ENCODE measurements around the gene CPSF3. TPM values are rescaled to one million over a fixed set of nuclear protein-coding genes. Genes with fewer than 3 reads are reported as not detected.

Gene CPSF3
- total RNA-seq, 2 experiments from 2014 or later: 13.2 to 13.8 TPM

DNA sequence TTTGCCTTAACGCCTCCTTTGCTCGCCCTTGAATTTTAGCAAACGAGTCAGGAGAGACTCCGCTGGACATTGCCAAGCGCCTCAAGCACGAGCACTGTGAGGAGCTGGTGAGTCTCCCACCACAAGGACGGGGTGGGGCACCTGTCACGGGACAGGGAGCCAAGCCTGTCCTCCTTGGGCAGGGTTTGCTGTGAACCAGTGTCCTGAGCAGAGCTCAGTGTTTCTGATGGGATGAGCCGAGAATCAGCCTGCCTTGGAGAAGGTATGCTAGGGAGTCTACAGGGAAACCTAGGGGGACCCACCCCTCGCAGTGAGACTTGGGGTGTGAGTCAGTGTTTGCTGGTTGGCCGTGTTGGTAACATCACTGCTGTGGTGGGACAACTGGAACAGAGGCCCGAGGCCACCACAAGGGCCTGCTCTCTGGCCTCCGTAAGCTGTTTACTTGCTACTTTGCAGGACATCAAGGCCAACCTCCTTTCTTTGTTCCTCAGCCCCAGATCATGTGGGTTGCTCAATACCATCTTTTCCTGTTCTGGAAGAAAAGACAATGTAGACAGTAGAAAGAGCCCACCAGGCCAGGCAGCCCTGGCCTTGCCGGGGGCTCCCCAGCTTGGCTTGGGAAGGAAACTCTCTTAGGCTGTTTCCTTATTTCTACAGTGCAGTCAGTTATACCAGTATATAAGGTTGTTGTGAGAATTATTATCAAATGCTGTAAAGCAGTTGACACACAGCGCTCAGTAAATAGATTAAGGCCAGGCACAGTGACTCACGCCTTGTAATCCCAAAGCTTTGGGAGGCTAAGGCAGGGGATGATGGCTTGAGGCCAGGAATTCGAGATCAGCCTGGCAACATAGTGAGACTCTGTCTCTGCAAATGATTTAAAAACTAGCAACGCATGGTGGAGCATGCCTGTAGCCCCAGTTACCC is 42.5 kb upstream of the CPSF3 start:
- TF ChIP-seq, protein P1, sequence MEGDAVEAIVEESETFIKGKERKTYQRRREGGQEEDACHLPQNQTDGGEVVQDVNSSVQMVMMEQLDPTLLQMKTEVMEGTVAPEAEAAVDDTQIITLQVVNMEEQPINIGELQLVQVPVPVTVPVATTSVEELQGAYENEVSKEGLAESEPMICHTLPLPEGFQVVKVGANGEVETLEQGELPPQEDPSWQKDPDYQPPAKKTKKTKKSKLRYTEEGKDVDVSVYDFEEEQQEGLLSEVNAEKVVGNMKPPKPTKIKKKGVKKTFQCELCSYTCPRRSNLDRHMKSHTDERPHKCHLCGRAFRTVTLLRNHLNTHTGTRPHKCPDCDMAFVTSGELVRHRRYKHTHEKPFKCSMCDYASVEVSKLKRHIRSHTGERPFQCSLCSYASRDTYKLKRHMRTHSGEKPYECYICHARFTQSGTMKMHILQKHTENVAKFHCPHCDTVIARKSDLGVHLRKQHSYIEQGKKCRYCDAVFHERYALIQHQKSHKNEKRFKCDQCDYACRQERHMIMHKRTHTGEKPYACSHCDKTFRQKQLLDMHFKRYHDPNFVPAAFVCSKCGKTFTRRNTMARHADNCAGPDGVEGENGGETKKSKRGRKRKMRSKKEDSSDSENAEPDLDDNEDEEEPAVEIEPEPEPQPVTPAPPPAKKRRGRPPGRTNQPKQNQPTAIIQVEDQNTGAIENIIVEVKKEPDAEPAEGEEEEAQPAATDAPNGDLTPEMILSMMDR (IDR thresholded peaks at IDR 0.05): no peak
- Mint-ChIP-seq H3K4me3 (no peak overlapping the region), H3K36me3 (ENCODE audit: low read depth) (no peaks in the 10 kb centered on the region), H3K4me1 (ENCODE audit: low read depth) (no peaks in the 10 kb centered on the region), H3K9me3 (no peaks in the 10 kb centered on the region), H3K27ac (no peak overlapping the region), H3K27me3 (no peaks in the 10 kb centered on the region)
- Histone ChIP-seq H3K4me3 (ENCODE audit: low read length) (no peak overlapping the region), H3K9me3 (ENCODE audit: control insufficient read depth in 1 of 2, insufficient read depth in 1 of 2, low read length in 2 of 2) (no peaks in the 10 kb centered on the region), H3K4me1 (ENCODE audit: insufficient read depth, low read length) (no peaks in the 10 kb centered on the region), H3K27me3 (ENCODE audit: control insufficient read depth in 1 of 2, insufficient read depth in 2 of 2, low read length in 2 of 2) (peaks cover 0 to 3% of the 10 kb centered on the region in 2 experiments), H3K27ac (ENCODE audit: low read depth in 1 of 2, low read length in 2 of 2) (no peak overlapping the region), H3K36me3 (ENCODE audit: insufficient read depth, low read length) (no peaks in the 10 kb centered on the region)
- intact Hi-C loops (cut with DNase I, micrococcal nuclease): no loop called here
- ATAC-seq (ENCODE audit: poor library complexity): no peak
- no peak for DNase-seq
- ChIA-PET POLR2A (no interaction called here), CTCF (no interaction called here)

DNA sequence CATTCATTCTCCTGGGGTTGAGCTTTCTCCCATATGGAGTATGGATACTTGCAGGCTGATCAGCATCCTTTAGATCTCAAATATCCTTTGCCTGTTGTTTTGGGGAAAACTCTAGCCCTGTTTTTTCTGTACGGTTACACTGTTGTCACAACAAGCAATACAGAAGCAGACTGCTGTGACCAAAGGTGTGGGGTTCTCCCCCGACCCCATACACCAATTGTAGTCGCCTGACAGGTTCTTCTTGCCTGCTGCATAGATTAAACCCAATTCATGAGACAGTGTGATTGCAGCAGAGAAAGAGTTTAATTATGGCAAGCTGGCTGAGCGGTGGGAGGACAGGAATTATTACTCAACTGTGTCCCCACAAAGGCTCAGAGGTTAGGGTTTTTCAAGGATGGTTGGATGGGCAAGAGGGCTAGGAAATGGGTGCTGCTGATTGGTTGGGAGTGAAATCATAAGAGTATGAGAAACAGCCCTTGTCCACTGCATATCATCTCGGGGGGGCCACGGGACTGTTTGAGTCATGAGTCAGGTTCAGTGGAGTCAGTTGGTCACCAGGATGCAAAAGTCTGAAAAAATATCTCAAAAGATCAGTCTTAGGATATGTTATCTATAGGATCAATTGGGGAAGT is 40.7 kb upstream of the CPSF3 start:
- Histone ChIP-seq H3K9me3 (ENCODE audit: control insufficient read depth in 1 of 2, insufficient read depth in 1 of 2, low read length in 2 of 2) (no peaks in the 10 kb centered on the region), H3K27me3 (ENCODE audit: control insufficient read depth in 1 of 2, insufficient read depth in 2 of 2, low read length in 2 of 2) (peaks cover 0 to 2% of the 10 kb centered on the region in 2 experiments), H3K27ac (ENCODE audit: low read depth in 1 of 2, low read length in 2 of 2) (no peak overlapping the region), H3K4me3 (ENCODE audit: low read length) (no peak overlapping the region), H3K4me1 (ENCODE audit: insufficient read depth, low read length) (no peaks in the 10 kb centered on the region), H3K36me3 (ENCODE audit: insufficient read depth, low read length) (no peaks in the 10 kb centered on the region)
- DNase-seq: no peak
- H3K9me3 Mint-ChIP-seq: no peaks in the 10 kb centered on the region
- intact Hi-C loops (cut with DNase I, micrococcal nuclease): no loop called here
- no peaks in the 10 kb centered on the region for H3K27me3 Mint-ChIP-seq
- no peak overlapping the region for H3K27ac Mint-ChIP-seq
- TF ChIP-seq, protein P1 (IDR thresholded peaks at IDR 0.05): no peak
- ChIA-PET CTCF (no interaction called here), POLR2A (no interaction called here)
- H3K4me1 Mint-ChIP-seq (ENCODE audit: low read depth): no peaks in the 10 kb centered on the region
- no peaks in the 10 kb centered on the region for H3K36me3 Mint-ChIP-seq (ENCODE audit: low read depth)
- H3K4me3 Mint-ChIP-seq: no peak overlapping the region
- no peak for ATAC-seq (ENCODE audit: poor library complexity)

DNA sequence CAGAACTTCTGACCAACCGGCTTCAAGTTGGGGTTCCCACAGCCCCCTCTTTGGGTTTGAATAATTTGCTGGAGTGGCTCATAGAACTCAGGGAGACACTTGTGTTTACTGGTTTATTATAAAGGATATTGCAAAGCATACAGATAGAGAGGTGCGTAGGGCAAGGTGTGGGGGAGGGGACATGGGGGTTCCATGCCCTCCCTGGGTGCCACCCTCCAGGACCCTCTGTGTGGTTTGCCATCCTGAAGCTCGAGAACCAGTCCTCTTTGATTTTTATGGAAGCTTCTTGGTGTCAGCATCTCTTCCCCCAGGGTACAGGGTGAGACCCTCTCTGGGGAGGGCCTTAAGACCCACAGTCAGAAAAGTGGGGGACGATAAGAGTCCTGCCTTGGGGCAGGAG is 38.9 kb upstream of the CPSF3 start:
- no peak overlapping the region for H3K4me3 ChIP-seq (ENCODE audit: low read length)
- no peak overlapping the region for H3K27ac ChIP-seq (ENCODE audit: low read depth in 1 of 2, low read length in 2 of 2)
- TF ChIP-seq, protein P1 (IDR thresholded peaks at IDR 0.05): no peak
- no peak overlapping the region for H3K4me3 Mint-ChIP-seq
- no peaks in the 10 kb centered on the region for H3K9me3 ChIP-seq (ENCODE audit: control insufficient read depth in 1 of 2, insufficient read depth in 1 of 2, low read length in 2 of 2)
- CTCF ChIA-PET: no interaction called here
- H3K27ac Mint-ChIP-seq: no peak overlapping the region
- no peaks in the 10 kb centered on the region for H3K9me3 Mint-ChIP-seq
- POLR2A ChIA-PET: no interaction called here
- no peaks in the 10 kb centered on the region for H3K4me1 ChIP-seq (ENCODE audit: insufficient read depth, low read length)
- intact Hi-C loops (cut with DNase I, micrococcal nuclease): no loop called here
- no peaks in the 10 kb centered on the region for H3K36me3 ChIP-seq (ENCODE audit: insufficient read depth, low read length)
- H3K27me3 ChIP-seq (ENCODE audit: control insufficient read depth in 1 of 2, insufficient read depth in 2 of 2, low read length in 2 of 2): no peaks in the 10 kb centered on the region
- H3K27me3 Mint-ChIP-seq: no peaks in the 10 kb centered on the region
- DNase-seq: no peak
- no peak for ATAC-seq (ENCODE audit: poor library complexity)
- no peaks in the 10 kb centered on the region for H3K4me1 Mint-ChIP-seq (ENCODE audit: low read depth)
- H3K36me3 Mint-ChIP-seq (ENCODE audit: low read depth): no peaks in the 10 kb centered on the region

Data from CD4-positive, alpha-beta T cell (primary cell).